Ecto neural progenitor cell (in vitro differentiated cells): ENCODE results near the gene FAM50B.

ENCODE experiments used
- DNase-seq: peaks from one replicate; pipeline ENCODE4 v3.0.0-alpha.2; 2018; ENCODE audit warnings: low spot score

FAM50B gene, protein sequence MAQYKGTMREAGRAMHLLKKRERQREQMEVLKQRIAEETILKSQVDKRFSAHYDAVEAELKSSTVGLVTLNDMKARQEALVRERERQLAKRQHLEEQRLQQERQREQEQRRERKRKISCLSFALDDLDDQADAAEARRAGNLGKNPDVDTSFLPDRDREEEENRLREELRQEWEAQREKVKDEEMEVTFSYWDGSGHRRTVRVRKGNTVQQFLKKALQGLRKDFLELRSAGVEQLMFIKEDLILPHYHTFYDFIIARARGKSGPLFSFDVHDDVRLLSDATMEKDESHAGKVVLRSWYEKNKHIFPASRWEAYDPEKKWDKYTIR

DNA sequence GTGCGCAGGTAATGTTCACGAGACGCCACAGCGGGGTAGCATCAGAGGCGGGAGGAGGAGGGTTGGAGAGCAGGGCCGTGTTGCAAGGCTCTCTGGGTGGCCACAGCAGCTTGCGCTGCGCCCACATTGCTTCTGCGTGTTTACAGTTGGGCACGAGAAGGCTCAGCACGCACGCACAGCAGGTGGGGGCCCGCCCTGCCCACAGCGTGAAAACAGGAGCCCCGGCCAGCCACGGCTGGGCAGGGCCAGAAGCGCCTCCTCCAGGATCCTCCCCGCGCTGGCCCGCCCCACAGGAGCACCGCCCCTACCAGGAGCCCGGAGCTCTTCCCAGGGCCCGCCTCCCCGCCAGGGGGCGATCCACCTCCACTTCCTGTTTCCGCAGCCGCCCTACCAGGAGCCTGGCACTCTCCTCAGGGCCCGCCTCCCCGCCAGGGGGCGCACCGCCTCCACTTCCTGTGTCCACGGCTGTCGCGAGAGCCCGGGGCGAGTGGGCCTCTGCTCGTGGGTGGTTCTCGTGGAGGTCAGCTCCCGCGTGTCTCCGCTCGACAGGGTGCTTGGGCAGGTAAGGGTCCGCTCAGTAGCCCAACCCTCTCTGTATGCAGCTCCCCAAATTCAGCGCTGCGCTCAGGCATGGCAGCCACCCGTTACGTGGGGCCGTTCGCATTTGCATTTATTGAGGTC lies at the start of gene FAM50B:
FAM50B (plus strand) TSS at position 449 of the 681 bp plus-strand sequence. CDS start 439 bp downstream, outside the sequence.
- DNase-seq = peak; percentile 98

DNA sequence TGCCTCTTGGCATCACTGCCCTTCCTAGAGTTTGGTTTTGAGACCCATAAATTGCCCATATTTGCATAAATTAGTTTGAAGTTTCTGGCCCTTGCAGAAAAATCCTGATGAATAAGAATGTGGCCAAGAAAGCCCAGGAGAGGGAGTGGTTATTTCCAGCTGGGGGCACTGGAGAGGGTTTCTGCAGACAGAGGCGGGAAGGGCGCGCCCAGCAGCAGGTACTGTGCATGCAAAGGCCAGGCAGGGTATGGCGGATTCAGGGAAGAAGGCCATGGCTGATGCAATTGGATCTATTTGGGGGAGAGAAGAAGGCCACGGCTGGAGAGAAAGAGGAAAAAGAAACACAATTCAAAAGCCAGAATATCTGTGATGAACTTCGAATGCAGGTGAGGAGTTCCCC lies 49.5 kb upstream of the FAM50B start:
- DNase-seq = no peak

GRCh38 chr6:3800850-3801591 lies 48.2 kb upstream of the FAM50B start:
- DNase-seq = peak; percentile 56

GRCh38 chr6:3801960-3802359 lies 47.2 kb upstream of the FAM50B start:
- no peak for DNase-seq

DNA sequence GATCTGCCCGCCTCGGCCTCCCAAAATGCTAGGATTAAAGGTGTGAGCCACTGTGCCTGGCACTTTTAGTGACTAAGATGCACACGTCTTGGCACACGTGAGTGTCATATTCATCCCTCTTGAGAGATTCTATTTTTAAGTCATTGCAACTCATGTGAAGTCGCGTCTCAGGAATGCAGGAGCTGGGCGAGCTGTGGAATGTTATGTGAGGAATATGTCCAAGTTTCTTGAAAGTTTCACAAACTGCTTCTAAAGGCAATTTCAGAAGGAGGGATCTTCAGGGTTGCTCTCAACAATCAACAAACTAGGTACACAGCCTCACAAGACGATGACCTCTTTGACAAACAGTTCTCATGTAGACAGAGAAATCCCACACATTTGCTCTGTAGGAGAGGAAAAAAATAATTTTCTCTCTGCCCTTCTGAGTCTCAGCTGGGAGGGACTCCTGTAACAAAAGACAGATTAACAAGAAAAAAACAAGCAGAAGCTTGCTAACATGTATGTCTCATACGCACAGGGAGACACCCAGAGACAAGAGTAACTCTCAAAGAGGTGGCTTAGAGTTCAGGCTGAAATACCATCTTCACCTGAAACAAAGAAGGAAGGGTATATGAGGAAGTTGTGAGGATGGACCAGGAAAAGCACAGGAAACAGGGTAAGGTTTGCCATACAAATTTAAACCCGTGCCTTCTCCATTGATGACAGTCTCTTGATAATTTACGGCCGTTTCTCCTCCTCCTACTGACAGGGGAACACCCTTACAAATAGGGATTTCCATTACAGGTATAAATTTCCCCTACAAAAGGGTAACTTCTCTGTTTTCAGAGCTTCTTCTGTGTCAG lies 45.3 kb upstream of the FAM50B start:
- DNase-seq = no peak

- DNase-seq = no peak
These were observed 44.2 kb upstream of the FAM50B start for GRCh38 chr6:3804964-3805363.

DNA sequence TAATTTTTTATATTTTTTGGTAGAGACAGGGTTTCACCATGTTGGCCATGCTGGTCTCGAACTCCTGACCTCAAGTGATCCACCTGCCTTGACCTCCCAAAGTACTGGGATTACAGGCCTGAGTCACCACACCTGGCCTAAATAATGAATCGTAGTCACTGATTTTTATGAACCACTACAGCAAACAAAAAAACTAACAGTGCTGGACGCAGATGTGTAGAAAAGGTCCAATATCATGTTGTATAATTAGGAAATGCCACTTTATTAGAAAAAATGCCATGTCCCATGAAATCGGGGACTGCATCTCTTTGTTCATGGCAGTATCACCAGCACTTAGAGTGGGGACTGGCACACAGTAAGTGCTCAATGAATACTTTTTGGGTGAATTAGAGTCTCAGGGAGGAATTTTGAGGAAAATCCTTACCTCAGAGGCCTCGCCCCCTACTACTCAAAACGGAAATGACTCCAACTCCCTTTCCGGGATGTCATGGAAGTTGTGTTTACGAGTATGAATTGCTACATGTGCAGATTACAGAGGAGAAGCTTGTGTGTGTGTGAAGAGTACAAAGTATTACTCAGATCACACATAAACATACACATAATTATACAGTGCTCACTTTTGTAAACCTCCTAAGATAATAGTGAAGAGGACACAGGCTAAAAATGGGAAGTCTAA lies 43.6 kb upstream of the FAM50B start:
- DNase-seq = no peak

GRCh38 chr6:3806169-3806922 lies 42.8 kb upstream of the FAM50B start:
- no peak for DNase-seq

DNA sequence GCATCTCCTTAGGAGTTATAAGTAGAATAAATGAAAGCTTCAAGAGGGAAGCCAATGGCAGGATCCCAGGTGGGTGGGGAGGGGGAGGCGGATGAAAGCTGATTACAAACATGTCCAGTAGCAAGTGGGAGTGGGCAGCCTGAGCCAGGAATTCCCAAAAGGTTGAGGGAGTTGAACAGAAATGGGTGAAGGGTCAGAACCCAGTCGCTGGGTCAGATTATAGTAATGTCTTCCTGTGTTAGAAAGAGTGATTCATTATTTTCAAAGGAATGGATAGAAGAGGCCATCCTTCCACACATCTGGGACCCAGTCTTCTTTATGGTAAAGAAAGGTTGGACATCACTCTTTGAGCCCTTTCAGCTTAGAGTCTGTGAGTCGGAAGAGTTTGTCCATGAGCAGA lies 41.0 kb upstream of the FAM50B start:
- no peak for DNase-seq

GRCh38 chr6:3808759-3809514 lies 40.2 kb upstream of the FAM50B start:
- no peak for DNase-seq

DNA sequence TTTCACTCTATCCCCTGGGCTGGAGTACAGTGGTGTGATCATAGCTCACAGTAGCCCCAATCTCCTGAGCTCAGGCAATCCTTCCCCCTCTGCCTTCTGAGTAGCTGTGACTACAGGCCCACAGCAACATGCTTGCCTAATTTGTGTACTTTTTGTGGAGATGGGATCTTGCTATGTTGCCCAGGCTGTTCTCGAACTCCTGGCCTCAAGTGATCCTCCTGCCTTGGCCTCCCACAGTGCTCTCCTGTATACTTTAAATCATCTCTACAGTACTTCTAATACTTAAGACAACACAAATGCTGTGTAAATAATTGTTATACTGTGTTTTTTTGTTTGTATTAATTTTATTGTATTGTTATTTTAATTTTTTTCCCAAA lies 39.7 kb upstream of the FAM50B start:
- DNase-seq = no peak

DNA sequence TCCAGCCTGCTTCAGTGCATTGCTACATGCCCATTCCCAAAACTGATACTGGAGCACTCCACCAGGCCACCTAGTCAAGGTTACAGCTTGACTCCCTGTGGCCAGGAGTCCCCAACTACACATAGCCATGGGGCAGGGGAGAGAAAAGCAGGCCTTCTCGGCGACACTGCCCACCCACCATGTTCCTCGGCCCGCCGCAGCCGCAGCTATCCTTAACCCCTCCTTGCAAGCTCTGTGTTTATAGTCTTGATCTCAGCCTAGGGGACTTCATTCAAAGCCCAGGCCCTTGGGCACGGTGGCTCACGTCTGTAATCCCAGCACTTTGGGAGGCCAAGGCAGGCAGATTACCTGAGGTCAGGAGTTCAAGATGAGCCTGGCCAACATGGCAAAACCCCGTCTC lies 39.2 kb upstream of the FAM50B start:
- no peak for DNase-seq

DNA sequence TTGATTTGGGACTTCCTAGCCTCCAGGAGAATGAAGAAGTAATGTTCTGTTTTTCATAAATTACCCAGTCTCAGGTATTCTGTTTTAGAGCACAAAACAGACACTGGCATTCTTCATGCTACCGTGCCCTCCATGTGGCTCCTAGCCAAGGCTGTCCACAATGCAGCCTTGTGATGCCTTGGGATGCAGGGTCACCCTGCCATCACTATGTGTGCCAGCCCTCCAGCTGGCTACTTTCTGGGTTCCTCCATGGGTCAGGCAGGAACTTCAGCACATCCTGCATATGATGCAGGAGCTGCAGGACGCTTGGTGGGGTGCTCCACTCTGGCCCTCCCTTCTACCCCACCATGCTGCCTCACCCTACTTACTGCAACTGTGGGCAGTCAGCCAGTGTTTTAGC lies 38.0 kb upstream of the FAM50B start:
- no peak for DNase-seq

DNA sequence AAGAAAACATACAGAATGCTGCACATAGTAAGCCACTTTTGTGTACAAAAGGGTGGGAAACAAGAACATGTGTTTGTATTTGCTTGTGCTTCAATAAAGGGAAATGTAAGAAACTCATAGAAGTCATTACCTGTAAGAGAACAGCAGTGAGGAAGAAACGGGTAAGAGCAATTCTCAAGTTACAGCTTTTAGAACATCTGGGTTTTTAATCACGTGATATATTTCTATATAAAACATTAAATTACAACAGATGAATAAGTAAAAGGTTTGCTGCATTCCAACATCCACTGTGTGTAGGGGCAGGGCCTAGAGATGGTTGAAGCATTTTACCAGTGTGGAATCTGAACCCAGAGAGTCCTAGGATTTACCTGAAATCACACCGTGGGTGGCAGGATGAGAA lies 36.6 kb upstream of the FAM50B start:
- DNase-seq = no peak

DNA sequence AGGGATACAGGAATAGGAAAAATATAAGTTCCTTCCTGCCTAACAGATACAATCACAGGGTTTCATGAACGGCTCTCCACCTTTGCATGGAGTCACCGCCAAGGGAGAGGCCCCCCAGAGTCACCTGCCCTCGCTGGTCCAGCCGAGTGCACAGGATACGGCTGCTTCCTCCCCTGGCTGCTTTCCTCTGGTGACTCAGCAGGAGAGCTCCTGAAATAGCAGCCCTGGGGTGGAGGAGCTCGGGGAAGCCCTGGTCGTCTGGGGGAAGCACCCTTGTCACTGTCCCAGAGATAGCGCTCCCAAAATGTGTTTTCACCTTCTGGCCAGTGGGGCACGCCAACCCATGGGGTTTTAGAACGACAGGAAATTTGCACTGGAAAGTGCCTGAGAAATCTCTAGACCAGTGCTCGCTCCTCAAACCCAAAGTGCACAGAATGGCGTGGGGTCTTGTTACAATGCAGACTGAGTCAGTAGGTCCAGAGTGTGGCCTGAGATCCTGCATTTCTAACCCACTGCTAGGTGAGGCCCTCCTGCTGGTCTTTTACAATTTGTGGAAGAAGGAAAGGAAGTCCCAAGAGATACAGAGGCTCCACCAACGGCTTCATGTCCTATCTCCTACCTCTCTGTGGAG lies 35.9 kb upstream of the FAM50B start:
- no peak for DNase-seq

- DNase-seq = no peak
These were observed 35.3 kb upstream of the FAM50B start for GRCh38 chr6:3813918-3814317.

DNA sequence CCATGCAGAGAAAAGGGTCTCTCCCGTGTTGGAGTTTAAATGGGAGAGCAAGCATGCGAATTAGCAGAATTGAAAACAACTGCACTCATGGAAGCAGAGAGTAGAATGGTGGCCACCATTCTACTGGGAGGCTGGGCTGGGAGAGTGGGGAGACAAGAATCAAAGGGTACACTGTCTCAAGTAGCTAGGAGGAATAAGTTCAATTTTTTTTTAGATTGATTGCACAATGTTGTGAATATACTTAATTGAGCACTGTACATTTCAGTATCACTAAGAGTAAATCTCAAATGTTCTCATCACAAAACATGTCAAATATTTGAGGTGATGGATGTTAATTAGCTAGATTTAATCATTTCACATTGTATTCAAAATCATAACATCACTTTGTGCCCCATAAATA lies 34.6 kb upstream of the FAM50B start:
- no peak for DNase-seq

DNA sequence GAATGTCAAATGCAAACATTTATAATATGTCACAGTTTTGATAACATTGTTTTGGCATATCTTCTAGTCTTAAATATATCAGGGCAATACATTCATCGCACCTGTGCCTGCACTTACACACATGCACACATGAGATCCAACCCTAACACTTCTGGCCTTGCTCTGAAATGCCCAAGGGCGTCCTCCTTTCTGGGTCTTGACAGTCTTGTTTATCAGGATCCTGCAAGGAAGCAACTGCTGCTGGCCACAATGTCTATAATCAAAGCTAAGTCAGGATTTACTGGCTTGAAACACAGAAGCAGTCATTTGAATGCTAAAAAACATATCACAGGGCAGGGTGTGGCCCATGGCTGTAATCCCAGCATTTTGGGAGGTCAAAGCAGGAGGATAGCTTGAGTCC lies 32.9 kb upstream of the FAM50B start:
- DNase-seq = no peak
